Endothelial cell of umbilical vein (primary cell): ENCODE results near the gene TSPAN5. TPM values are rescaled to one million over a fixed set of nuclear protein-coding genes. Genes with fewer than 3 reads are reported as not detected.

Source experiments
- BruUV-seq: library from RNA; stranded (reverse); fragments of 400-500 nt; replicated peaks from 2 replicates; lab custom pipeline; 2021; lab: Mats Ljungman, UMichigan
- CTCF ChIA-PET: fragments of 300-600, 350-600 bp; sonication (Branson Sonifier 250); formaldehyde crosslinking; loops from one replicate; lab custom pipeline; 2021; ENCODE audit warnings: antibody characterized with exemption, inconsistent platforms; lab: Charles Lee
- POLR2A ChIA-PET: fragments of 300-600, 350-600 bp; sonication (Branson Sonifier 250); formaldehyde crosslinking; loops from one replicate; lab custom pipeline; 2021; ENCODE audit warnings: antibody characterized with exemption, inconsistent platforms; lab: Charles Lee
- DNase-seq: peaks from one replicate; pipeline ENCODE4 v3.0.0-alpha.2; 2011; ENCODE audit warnings: low read depth, low spot score
- FAIRE-seq: peaks from 2 replicates; lab custom pipeline; 2011; peaks lifted over from hg19 to GRCh38; lab: Jason Lieb, UNC
- H2AFZ ChIP-seq: 2 replicates; pipeline ENCODE4 v1.6.0; 2012; ENCODE audit warnings: low read depth, low read length, control low read depth, inconsistent platforms
- H3K27ac ChIP-seq: 2 replicates; pipeline ENCODE4 v1.5.1; 2011; ENCODE audit warnings: low read depth, mild to moderate bottlenecking, control low read depth, low read length, moderate library complexity; ENCODE audit not compliant: insufficient read depth
- H3K27me3 ChIP-seq, 2 experiments: 2 replicates each; pipeline versions ENCODE4 v1.6.0 to v1.6.1; 2011; ENCODE audit warnings: low read length in 2 of 2, mixed read lengths in 1 of 2; ENCODE audit not compliant: control insufficient read depth in 2 of 2, insufficient read depth in 2 of 2
- H3K36me3 ChIP-seq, 2 experiments: 2 replicates in 1 of 2; 3 replicates in 1 of 2; pipeline ENCODE4 v1.5.1; 2011; ENCODE audit warnings: low read length in 2 of 2, mild to moderate bottlenecking in 1 of 2, moderate library complexity in 1 of 2; ENCODE audit not compliant: control insufficient read depth in 2 of 2, insufficient read depth in 2 of 2; ENCODE audit errors: extremely low read depth in 1 of 2
- H3K4me1 ChIP-seq: 3 replicates; pipeline ENCODE4 v1.5.1; 2011; ENCODE audit warnings: mild to moderate bottlenecking, low read length; ENCODE audit not compliant: control insufficient read depth, insufficient read depth; ENCODE audit errors: extremely low read depth
- H3K4me2 ChIP-seq: 2 replicates; pipeline ENCODE4 v1.6.1; 2011; ENCODE audit warnings: low read length, control low read depth, mixed read lengths; ENCODE audit not compliant: insufficient read depth
- H3K4me3 ChIP-seq, 3 experiments: fragments of 200-600 bp in 1 of 3; sonication (generic), shearing (Covaris generic) in 1 of 3; replicated peaks in 1 of 3; 2 replicates each; pipeline ENCODE4 v1.5.1; 2011 to 2016; ENCODE audit warnings: control low read depth in 3 of 3, low read length in 3 of 3, mild to moderate bottlenecking in 2 of 3, inconsistent platforms in 1 of 3, low read depth in 1 of 3, moderate library complexity in 1 of 3; ENCODE audit not compliant: insufficient read depth in 1 of 3
- H3K79me2 ChIP-seq: 2 replicates; pipeline ENCODE4 v1.6.0; 2012; ENCODE audit warnings: low read length, inconsistent platforms; ENCODE audit not compliant: control insufficient read depth, insufficient read depth
- H3K9ac ChIP-seq: replicated peaks from 2 replicates; pipeline ENCODE3; 2011; ENCODE audit warnings: low read length, control low read depth; ENCODE audit not compliant: insufficient read depth; ENCODE audit errors: extremely low read depth
- H3K9me1 ChIP-seq: replicated peaks from 3 replicates; pipeline ENCODE4 v1.6.0; 2011; ENCODE audit warnings: mild to moderate bottlenecking, low read length; ENCODE audit not compliant: control insufficient read depth, insufficient read depth; ENCODE audit errors: extremely low read depth
- H3K9me3 ChIP-seq: replicated peaks from 2 replicates; pipeline ENCODE4 v1.5.1; 2012; ENCODE audit warnings: low read length, inconsistent platforms; ENCODE audit not compliant: control insufficient read depth, insufficient read depth
- H4K20me1 ChIP-seq: replicated peaks from 2 replicates; pipeline ENCODE3; 2011; ENCODE audit warnings: mild to moderate bottlenecking, low read length; ENCODE audit not compliant: control insufficient read depth, insufficient read depth; ENCODE audit errors: extremely low read depth
- EZH2 ChIP-seq: IDR thresholded peaks from 2 replicates; pipeline ENCODE4 v1.6.1; 2012; ENCODE audit warnings: borderline replicate concordance, low read depth, mild to moderate bottlenecking, moderate library complexity, low read length, inconsistent platforms; ENCODE audit not compliant: severe bottlenecking
- FOS ChIP-seq: IDR thresholded peaks from 2 replicates; pipeline ENCODE4 v1.6.1; 2011; ENCODE audit warnings: mild to moderate bottlenecking, low read length, moderate library complexity, borderline replicate concordance; ENCODE audit not compliant: insufficient read depth
- GATA2 ChIP-seq: IDR thresholded peaks from 2 replicates; pipeline ENCODE4 v1.7.0; 2011; ENCODE audit warnings: low read depth, mild to moderate bottlenecking, moderate library complexity, mixed read lengths, low read length; ENCODE audit not compliant: insufficient read length, insufficient read depth
- JUN ChIP-seq: IDR thresholded peaks from 2 replicates; pipeline ENCODE4 v1.6.1; 2011; ENCODE audit warnings: borderline replicate concordance, low read depth; ENCODE audit not compliant: insufficient read length, insufficient read depth
- MYC ChIP-seq: IDR thresholded peaks from one replicate; pipeline ENCODE4 v1.6.1; 2011; ENCODE audit warnings: mild to moderate bottlenecking, low read depth, low read length
- POLR2A ChIP-seq: IDR thresholded peaks from 2 replicates; pipeline ENCODE4 v1.6.1; 2012; ENCODE audit warnings: low read depth, mild to moderate bottlenecking, control low read depth, low read length
- POLR2AphosphoS5 ChIP-seq: IDR thresholded peaks from 2 replicates; pipeline ENCODE4 v1.6.1; 2012; ENCODE audit warnings: low read depth, mild to moderate bottlenecking, control low read depth, low read length, moderate library complexity; ENCODE audit not compliant: insufficient read depth
- dilution Hi-C: fragments of 300-500 bp; cut with MboI; formaldehyde crosslinking; loops from one replicate; pipeline ENCODE4 v1.15.0; 2019; ENCODE audit warnings: low sequenced_read_pairs; ENCODE audit not compliant: extremely low pct_ligation_motif_present
- intact Hi-C: fragments of 100-400 bp; cut with micrococcal nuclease; formaldehyde crosslinking; loops from one replicate; pipeline ENCODE4 v1.10.0; 2022
- polyA plus RNA-seq, 4 experiments: library from polyadenylated mRNA; depleted of rRNA in 3 of 4; stranded (reverse) in 3 of 4; unstranded in 1 of 4; fragments of >200 nt; gene quantifications; 2 replicates each; pipeline versions ENCODE4 v1.2.1 to v1.2.3, GENCODE V29; 2011 to 2012; ENCODE audit warnings: missing spikeins in 1 of 4
- total RNA-seq: library from RNA; stranded (reverse); gene quantifications from 2 replicates; pipeline ENCODE4 v1.2.3, GENCODE V29; 2021
- TF ChIP-seq, protein P1 (sequence below): IDR thresholded peaks from 2 replicates; pipeline ENCODE4 v1.6.1; 2011; ENCODE audit not compliant: insufficient read depth, insufficient read length
- TF ChIP-seq, protein P2 (sequence below), 2 donors: IDR thresholded peaks; 1 replicate in 1 of 2; 2 replicates in 1 of 2; pipeline ENCODE4 v1.5.1; 2011; ENCODE audit warnings: low read length in 2 of 2, mild to moderate bottlenecking in 2 of 2, moderate library complexity in 2 of 2, control low read depth in 1 of 2, inconsistent platforms in 1 of 2, low read depth in 1 of 2; ENCODE audit not compliant: insufficient read depth in 1 of 2; ENCODE audit errors: extremely low read depth in 1 of 2

The TSPAN5 gene
- total and polyA plus RNA-seq, 2 donors (not counting 3 experiments of a cell fraction or from before 2014, with no cell fraction given): 45.1 to 50.2 TPM

DNA sequence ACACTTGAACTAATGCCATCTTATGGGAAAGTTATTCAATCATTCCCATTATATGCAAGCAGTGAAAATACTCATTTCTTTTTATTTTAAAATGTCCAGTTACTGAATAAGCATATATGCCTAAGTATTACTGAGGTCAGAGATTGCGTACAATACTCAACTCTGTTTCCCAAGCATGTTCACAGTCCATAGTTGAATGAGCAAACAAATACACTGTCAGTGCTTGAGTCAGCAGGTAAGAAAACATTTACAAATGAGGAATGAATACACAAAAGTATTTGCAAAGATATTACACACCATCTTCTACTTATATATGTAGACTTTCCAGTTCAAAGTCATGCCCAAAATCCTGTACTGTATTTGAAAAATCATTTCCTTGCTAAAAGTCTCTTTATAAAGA lies 74.1 kb downstream of the TSPAN5 start:
- no peak for TF ChIP-seq GATA2
- no peak for TF ChIP-seq EZH2
- TF ChIP-seq, protein P1, sequence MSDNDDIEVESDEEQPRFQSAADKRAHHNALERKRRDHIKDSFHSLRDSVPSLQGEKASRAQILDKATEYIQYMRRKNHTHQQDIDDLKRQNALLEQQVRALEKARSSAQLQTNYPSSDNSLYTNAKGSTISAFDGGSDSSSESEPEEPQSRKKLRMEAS: no peak
- TF ChIP-seq, protein P2, sequence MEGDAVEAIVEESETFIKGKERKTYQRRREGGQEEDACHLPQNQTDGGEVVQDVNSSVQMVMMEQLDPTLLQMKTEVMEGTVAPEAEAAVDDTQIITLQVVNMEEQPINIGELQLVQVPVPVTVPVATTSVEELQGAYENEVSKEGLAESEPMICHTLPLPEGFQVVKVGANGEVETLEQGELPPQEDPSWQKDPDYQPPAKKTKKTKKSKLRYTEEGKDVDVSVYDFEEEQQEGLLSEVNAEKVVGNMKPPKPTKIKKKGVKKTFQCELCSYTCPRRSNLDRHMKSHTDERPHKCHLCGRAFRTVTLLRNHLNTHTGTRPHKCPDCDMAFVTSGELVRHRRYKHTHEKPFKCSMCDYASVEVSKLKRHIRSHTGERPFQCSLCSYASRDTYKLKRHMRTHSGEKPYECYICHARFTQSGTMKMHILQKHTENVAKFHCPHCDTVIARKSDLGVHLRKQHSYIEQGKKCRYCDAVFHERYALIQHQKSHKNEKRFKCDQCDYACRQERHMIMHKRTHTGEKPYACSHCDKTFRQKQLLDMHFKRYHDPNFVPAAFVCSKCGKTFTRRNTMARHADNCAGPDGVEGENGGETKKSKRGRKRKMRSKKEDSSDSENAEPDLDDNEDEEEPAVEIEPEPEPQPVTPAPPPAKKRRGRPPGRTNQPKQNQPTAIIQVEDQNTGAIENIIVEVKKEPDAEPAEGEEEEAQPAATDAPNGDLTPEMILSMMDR (IDR thresholded peaks at IDR 0.05; ENCODE audit: extremely low read depth in 1 of 2, insufficient read depth in 1 of 2, low read depth in 1 of 2, low read length in 2 of 2): no peak
- TF ChIP-seq FOS: no peak
- no peak for TF ChIP-seq POLR2A
- no peak for TF ChIP-seq MYC
- TF ChIP-seq JUN: no peak
- no peak for TF ChIP-seq POLR2AphosphoS5
- Histone ChIP-seq H3K27me3 (no peaks in the 10 kb centered on the region), H3K9me1 (no peaks in the 10 kb centered on the region), H3K9me3 (no peaks in the 10 kb centered on the region), H3K4me1 (peaks cover 9% of the 10 kb centered on the region), H3K27ac (no peak overlapping the region), H2AFZ (no peak overlapping the region), H3K4me2 (no peak overlapping the region), H3K9ac (no peak overlapping the region), H3K36me3 (peaks cover 0 to 3% of the 10 kb centered on the region in 2 experiments), H4K20me1 (no peaks in the 10 kb centered on the region), H3K79me2 (peaks cover 39% of the 10 kb centered on the region), H3K4me3 (no peak overlapping the region)
- intact Hi-C loops (no loop called here), dilution Hi-C loops (no loop called here)
- BruUV-seq: no TSS peak
- CTCF ChIA-PET: no interaction called here
- DNase-seq: no peak
- no peak for FAIRE-seq
- POLR2A ChIA-PET: no interaction called here
